Testis (tissue), 2 donors: ENCODE results near the gene PRKG1.

Source experiments
- CTCF ChIP-seq, 3 experiments: fragments of 450-650 bp in 2 of 3; fragments of 200-600 bp in 1 of 3; sonication (generic) in 1 of 3; IDR thresholded peaks; one replicate each; pipeline ENCODE4 v1.5.1; 2016 to 2019; ENCODE audit warnings: antibody characterized with exemption in 3 of 3, mild to moderate bottlenecking in 2 of 3, moderate library complexity in 1 of 3
- POLR2A ChIP-seq: fragments of 450-650 bp; IDR thresholded peaks from one replicate; pipeline ENCODE4 v1.6.1; 2017; ENCODE audit warnings: antibody characterized with exemption, mild to moderate bottlenecking, moderate library complexity

- TF ChIP-seq CTCF (IDR thresholded peaks at IDR 0.05): no peak
- no peak for TF ChIP-seq POLR2A
Observed at GRCh38 chr10:51169111-51169510, 94.8 kb downstream of the PRKG1 start.
